ENCODE results near the gene RAD51B. TPM values are rescaled to one million over a fixed set of nuclear protein-coding genes. Genes with fewer than 3 reads are reported as not detected.

RAD51B gene
- total RNA-seq, 1 experiment from 2014 or later: 16.7 TPM

GRCh38 chr14:68042586-68043210 lies 223.1 kb downstream of the RAD51B start:
- Histone ChIP-seq H3K9me3 (ENCODE audit: control insufficient read depth, low read depth, low read length) (no peaks in the 10 kb centered on the region), H3T11ph (ENCODE audit: low read length) (no peak overlapping the region), H4K91ac (ENCODE audit: insufficient read length, low read depth, low read length) (no peak overlapping the region), H4K5ac (ENCODE audit: insufficient read length, low read depth, low read length) (no peak overlapping the region), H2BK20ac (ENCODE audit: low read depth, low read length, poor library complexity, severe bottlenecking) (no peak overlapping the region), H3K79me1 (ENCODE audit: insufficient read depth, low read depth, low read length, poor library complexity, severe bottlenecking) (no peaks in the 10 kb centered on the region), H2BK12ac (ENCODE audit: insufficient read length, low read depth, low read length) (no peak overlapping the region), H2AK5ac (ENCODE audit: insufficient read length, low read length) (no peak overlapping the region), H3K14ac (ENCODE audit: insufficient read depth, low read length) (no peak overlapping the region), H3K9ac (ENCODE audit: extremely low read depth, insufficient read length, low read length) (no peak overlapping the region), H3K27me3 (ENCODE audit: insufficient read depth, low read length) (no peaks in the 10 kb centered on the region), H3K56ac (ENCODE audit: insufficient read length, low read depth, low read length) (no peak overlapping the region), H3K4me2 (ENCODE audit: insufficient read depth, insufficient read length, low read length) (no peak overlapping the region), H2BK15ac (ENCODE audit: low read depth, low read length) (no peak overlapping the region), H4K8ac (replicated peaks; ENCODE audit: insufficient read length, low read depth, low read length) (no peak overlapping the region), H2BK5ac (ENCODE audit: insufficient read length, low read length) (no peak overlapping the region), H2AFZ (ENCODE audit: low read length) (no peak overlapping the region), H3K79me2 (ENCODE audit: insufficient read depth, low read length) (no peaks in the 10 kb centered on the region), H3K4me1 (ENCODE audit: insufficient read depth, low read length) (peaks cover 9% of the 10 kb centered on the region), H3K18ac (ENCODE audit: insufficient read length, low read depth, low read length) (no peak overlapping the region), H3K4ac (ENCODE audit: low read depth, low read length) (no peak overlapping the region), H3K23me2 (ENCODE audit: insufficient read length, low read depth, low read length, poor library complexity, severe bottlenecking) (peaks cover 2% of the 10 kb centered on the region), H3K27ac (ENCODE audit: insufficient read length, low read depth, low read length) (no peak overlapping the region), H3K23ac (ENCODE audit: insufficient read length, low read depth, low read length) (no peak overlapping the region), H2BK120ac (ENCODE audit: low read depth, low read length, poor library complexity, severe bottlenecking) (no peak overlapping the region), H4K20me1 (ENCODE audit: control insufficient read depth, insufficient read depth, insufficient read length) (no peaks in the 10 kb centered on the region)
- Mint-ChIP-seq H3K4me3 (no peak overlapping the region), H3K9me3 (no peaks in the 10 kb centered on the region; a peak in 1 of 5 replicates), H3K27me3 (ENCODE audit: low read depth) (no peaks in the 10 kb centered on the region), H3K36me3 (ENCODE audit: insufficient read depth in 1 of 3, low read depth in 3 of 3) (no peaks in the 10 kb centered on the region), H3K27ac (peak overlapping the region; percentile 11 to 14 (median 14); a peak in 3 of 7 replicates), H3K4me1 (peaks cover 53 to 56% of the 10 kb centered on the region in 2 experiments)
- no CpG with 5 or more reads among the region's 2 CpGs for WGBS (ENCODE audit: extremely low coverage, insufficient read length, low lambda C conversion rate)
- no peak for TF ChIP-seq CTCF (conservative IDR thresholded peaks at IDR 0.05)
- DNase-seq: no peak
